ENCODE measurements around the gene ZNF564. TPM values are rescaled to one million over a fixed set of nuclear protein-coding genes. Genes with fewer than 3 reads are reported as not detected.
A peak's percentile ranks its signal among the peaks of the same experiment; 100 is the strongest.

The ZNF564 gene
- total RNA-seq, 4 donors from 2014 or later = 3.3 to 5.0 (median 4.5) TPM

- intact Hi-C loops (cut with DNase I; ENCODE audit: low total_unique reads) (no loop called here), in situ Hi-C loops (cut with MboI; ENCODE audit: low sequenced_read_pairs in 4 of 4) (no loop called here)
- Histone ChIP-seq H3K27me3 (no peaks in the 10 kb centered on the region), H3K4me3 (no peak overlapping the region), H3K36me3 (peaks cover 0 to 21% of the 10 kb centered on the region in 2 donors), H3K4me1 (peaks cover 14 to 17% of the 10 kb centered on the region in 2 donors), H3K27ac (no peak overlapping the region), H3K9me3 (peaks cover 0 to 3% (median 0%) of the 10 kb centered on the region in 3 donors)
- no peak for ATAC-seq
- no peak for DNase-seq
- TF ChIP-seq POLR2A (IDR thresholded peaks at IDR 0.05) = no peak
- no peak for TF ChIP-seq CTCF (IDR thresholded peaks at IDR 0.05 in 4 of 5, conservative IDR thresholded peaks at IDR 0.05 in 1 of 5)
Observed at GRCh38 chr19:12545267-12545666, 6.0 kb downstream of the ZNF564 start.

GRCh38 chr19:12544401-12544876 is 6.8 kb downstream of the ZNF564 start:
- peaks cover 0 to 3% (median 0%) of the 10 kb centered on the region in 3 donors for H3K9me3 ChIP-seq
- H3K4me1 ChIP-seq = peaks cover 6 to 9% of the 10 kb centered on the region in 2 donors
- intact Hi-C loops (cut with DNase I; ENCODE audit: low total_unique reads) (no loop called here), in situ Hi-C loops (cut with MboI; ENCODE audit: low sequenced_read_pairs in 4 of 4) (no loop called here)
- no peak for TF ChIP-seq CTCF (IDR thresholded peaks at IDR 0.05 in 4 of 5, conservative IDR thresholded peaks at IDR 0.05 in 1 of 5)
- no peak for TF ChIP-seq POLR2A (IDR thresholded peaks at IDR 0.05)
- H3K27ac ChIP-seq = peak overlapping the region in 1 of 4 donors; percentile 18
- H3K27me3 ChIP-seq = no peaks in the 10 kb centered on the region
- DNase-seq (no peak), ATAC-seq (no peak)
- H3K4me3 ChIP-seq = no peak overlapping the region
- H3K36me3 ChIP-seq = peaks cover 0 to 29% of the 10 kb centered on the region in 2 donors

GRCh38 chr19:12543855-12544254 is 7.4 kb downstream of the ZNF564 start:
- ATAC-seq (peak in 1 of 2 donors; percentile 51), DNase-seq (no peak)
- Histone ChIP-seq H3K4me1 (peaks cover 0 to 3% of the 10 kb centered on the region in 2 donors), H3K4me3 (no peak overlapping the region), H3K27ac (no peak overlapping the region), H3K9me3 (peaks cover 0 to 3% (median 0%) of the 10 kb centered on the region in 3 donors), H3K36me3 (peaks cover 0 to 34% of the 10 kb centered on the region in 2 donors), H3K27me3 (no peaks in the 10 kb centered on the region)
- TF ChIP-seq POLR2A (IDR thresholded peaks at IDR 0.05) = no peak
- TF ChIP-seq CTCF (IDR thresholded peaks at IDR 0.05 in 4 of 5, conservative IDR thresholded peaks at IDR 0.05 in 1 of 5) = no peak
- intact Hi-C loops (cut with DNase I; ENCODE audit: low total_unique reads) (no loop called here), in situ Hi-C loops (cut with MboI; ENCODE audit: low sequenced_read_pairs in 4 of 4) (no loop called here)

- in situ Hi-C loops (cut with MboI; ENCODE audit: low sequenced_read_pairs in 4 of 4) = no loop called here
Observed at GRCh38 chr19:12527034-12527836, 24.0 kb downstream of the ZNF564 start.

More at GRCh38 chr19:12527034-12527836, 24.0 kb downstream of the ZNF564 start:
- no peak overlapping the region for H3K27ac ChIP-seq
- no peak for TF ChIP-seq CTCF (IDR thresholded peaks at IDR 0.05 in 4 of 5, conservative IDR thresholded peaks at IDR 0.05 in 1 of 5)
- no peak for TF ChIP-seq POLR2A (IDR thresholded peaks at IDR 0.05)
- H3K4me1 ChIP-seq = no peaks in the 10 kb centered on the region
- peaks cover 22 to 88% of the 10 kb centered on the region in 2 donors for H3K36me3 ChIP-seq
- peak overlapping the region in 2 of 4 donors; percentile 4 to 38 for H3K4me3 ChIP-seq
- no peak for ATAC-seq
- peaks cover 46 to 94% (median 51%) of the 10 kb centered on the region in 3 donors for H3K9me3 ChIP-seq
- no peaks in the 10 kb centered on the region for H3K27me3 ChIP-seq
- DNase-seq = no peak
- intact Hi-C loops (cut with DNase I; ENCODE audit: low total_unique reads) = no loop called here

Measured in gastrocnemius medialis (tissue), 4 donors.